Stimulated activated CD8-positive, alpha-beta memory T cell treated with anti-CD3 and anti-CD28 coated beads, Interleukin-15, amount 100 ng/mL, for 1 hour (primary cell): Measurements from ENCODE around the gene TBL1X.

Experiments
- DNase-seq: peaks from one replicate; pipeline ENCODE4 v3.0.0-alpha.2; 2020; ENCODE audit warnings: low read depth

Gene TBL1X

GRCh38 chrX:9498236-9498635 lies 33.4 kb downstream of the TBL1X start:
- DNase-seq, result no peak

GRCh38 chrX:9500584-9500983 lies 35.7 kb downstream of the TBL1X start:
- DNase-seq, result no peak

- DNase-seq, result no peak
These were observed 36.5 kb downstream of the TBL1X start for GRCh38 chrX:9501362-9501761.

- DNase-seq, result no peak
These were observed 38.4 kb downstream of the TBL1X start for GRCh38 chrX:9503261-9503660.

- no peak for DNase-seq
These were observed 45.5 kb downstream of the TBL1X start for GRCh38 chrX:9510366-9510765.

GRCh38 chrX:9510980-9511379 lies 46.1 kb downstream of the TBL1X start:
- no peak for DNase-seq

GRCh38 chrX:9515489-9515888 lies 50.6 kb downstream of the TBL1X start:
- no peak for DNase-seq

GRCh38 chrX:9515973-9516538 lies 51.2 kb downstream of the TBL1X start:
- DNase-seq, result no peak

- DNase-seq, result no peak
These were observed 51.8 kb downstream of the TBL1X start for GRCh38 chrX:9516635-9517034.

- DNase-seq, result no peak
These were observed 53.2 kb downstream of the TBL1X start for GRCh38 chrX:9518051-9518450.

GRCh38 chrX:9518889-9519288 lies 54.0 kb downstream of the TBL1X start:
- DNase-seq, result no peak

- DNase-seq, result no peak
These were observed 54.8 kb downstream of the TBL1X start for GRCh38 chrX:9519546-9520216.

- DNase-seq, result no peak
These were observed 55.3 kb downstream of the TBL1X start for GRCh38 chrX:9520217-9520590.

- DNase-seq, result no peak
These were observed 57.7 kb downstream of the TBL1X start for GRCh38 chrX:9522378-9523155.

- DNase-seq, result no peak
These were observed 60.8 kb downstream of the TBL1X start for GRCh38 chrX:9525511-9526248.

GRCh38 chrX:9526965-9527364 lies 62.1 kb downstream of the TBL1X start:
- no peak for DNase-seq

GRCh38 chrX:9528498-9528897 lies 63.6 kb downstream of the TBL1X start:
- DNase-seq, result no peak

- no peak for DNase-seq
These were observed 64.4 kb downstream of the TBL1X start for GRCh38 chrX:9529223-9529622.

GRCh38 chrX:9530848-9531274 lies 66.0 kb downstream of the TBL1X start:
- peak; percentile 5 for DNase-seq

- no peak for DNase-seq
These were observed 67.5 kb downstream of the TBL1X start for GRCh38 chrX:9532349-9532748.

- no peak for DNase-seq
These were observed 68.8 kb downstream of the TBL1X start for GRCh38 chrX:9533611-9534010.

GRCh38 chrX:9534686-9535085 lies 69.8 kb downstream of the TBL1X start:
- no peak for DNase-seq

GRCh38 chrX:9535101-9535500 lies 70.2 kb downstream of the TBL1X start:
- no peak for DNase-seq
